C1 segment of cervical spinal cord (tissue), 14 donors: ENCODE measurements around the gene AFMID.

Source experiments
- DNase-seq, 14 donors: peaks; one replicate each; lab custom pipeline; 2025; lab: John Stamatoyannopoulos, UW

Gene AFMID

DNA sequence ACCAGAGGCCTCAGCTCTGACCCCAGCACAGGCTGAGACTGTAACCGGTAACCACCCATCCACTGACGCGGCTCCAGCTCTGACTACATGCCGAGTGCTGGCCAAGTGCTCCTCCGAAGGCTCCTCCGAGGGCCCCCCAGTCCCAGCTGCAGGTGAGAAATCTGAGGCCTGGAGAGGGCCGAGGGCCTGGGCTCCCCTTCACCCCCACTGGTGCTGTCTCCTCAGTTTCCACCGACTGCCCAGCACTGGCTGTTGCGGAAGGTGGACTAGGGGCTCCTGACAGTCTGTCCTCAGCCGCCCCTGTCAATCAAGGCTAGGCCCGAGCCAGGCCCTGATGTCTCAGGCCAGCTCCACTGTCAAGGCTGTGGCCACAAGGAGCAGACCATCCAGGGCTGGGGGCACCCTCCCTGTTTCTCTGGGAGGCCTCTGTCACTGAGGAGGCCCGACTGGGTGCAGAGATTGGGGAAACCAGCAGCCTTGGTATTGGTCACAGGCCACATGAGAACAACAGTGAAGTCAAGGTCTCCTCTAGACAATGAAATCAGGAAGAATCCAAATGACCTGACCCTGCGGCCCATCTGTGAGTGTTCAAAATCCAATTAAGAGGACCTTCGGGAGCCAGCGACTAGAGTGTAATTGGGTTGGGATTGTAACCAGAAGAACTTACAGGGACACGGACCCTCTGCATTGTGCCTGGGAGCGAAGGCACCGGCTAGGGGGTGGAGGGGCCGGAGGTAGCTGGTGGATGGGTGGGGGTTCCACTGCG is 49.4 kb downstream of the AFMID start:
- no peak for DNase-seq

DNA sequence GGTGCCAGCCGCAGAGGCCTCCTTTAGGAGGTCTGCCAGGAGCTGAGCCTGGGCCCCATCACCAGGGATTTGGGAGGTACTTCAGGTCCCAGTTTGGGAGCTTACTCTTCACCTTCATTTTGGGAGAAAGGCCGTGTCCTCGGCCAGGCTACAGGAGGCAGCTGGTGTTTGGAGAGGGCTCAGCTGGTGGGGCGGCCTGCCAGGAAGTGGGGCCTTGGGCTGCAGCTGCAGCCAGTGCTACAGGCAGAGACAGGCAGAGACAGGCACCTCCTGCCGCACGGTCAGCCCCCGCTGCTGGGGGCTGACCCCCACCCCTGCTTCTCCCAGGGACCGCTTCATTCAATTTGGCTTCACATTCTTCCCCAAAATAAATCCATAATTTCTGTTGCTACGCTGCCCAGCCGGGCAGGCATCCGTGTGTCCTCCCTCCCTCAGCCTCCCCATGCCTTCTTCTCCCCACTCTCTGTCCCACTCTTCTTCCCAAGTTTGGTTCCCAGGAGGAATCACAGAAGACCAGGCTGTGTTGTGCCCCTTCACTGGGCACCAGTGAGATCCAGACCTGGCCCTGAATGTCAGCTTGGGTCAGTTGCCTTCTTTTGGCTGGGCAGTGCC is 50.3 kb downstream of the AFMID start:
- DNase-seq = peak in 11 of 14 donors; percentile 45 to 83 (median 72)

DNA sequence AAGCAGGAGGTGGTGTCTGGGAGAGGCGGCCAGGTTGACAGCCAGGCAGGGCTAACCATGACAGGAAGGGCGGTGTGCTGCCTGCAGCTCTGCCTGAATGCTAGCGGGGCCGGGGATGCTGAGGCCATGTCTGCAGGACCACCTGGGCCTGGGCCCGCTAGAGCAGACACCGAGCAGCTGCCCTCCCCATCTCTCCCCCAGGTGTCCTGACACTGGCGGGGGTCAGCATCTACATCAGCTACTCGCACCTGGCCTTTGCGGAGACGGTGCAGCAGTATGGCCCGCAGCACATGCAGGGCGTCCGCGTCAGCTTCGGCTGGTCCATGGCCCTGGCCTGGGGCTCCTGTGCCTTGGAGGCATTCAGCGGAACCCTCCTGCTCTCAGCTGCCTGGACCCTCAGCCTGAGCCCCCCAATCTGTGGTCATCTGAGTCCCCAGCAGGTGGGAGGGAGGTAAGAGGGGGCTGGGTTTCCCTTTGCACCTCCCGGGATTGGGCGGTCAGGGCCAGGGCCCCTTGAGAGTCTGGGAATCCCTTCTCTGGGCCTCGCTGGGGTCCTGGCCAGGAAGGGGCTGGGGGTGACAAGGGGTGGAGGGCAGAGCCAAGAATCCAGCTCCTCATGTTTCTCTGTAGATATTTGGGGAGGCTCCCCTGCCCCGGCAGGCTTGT is 51.8 kb downstream of the AFMID start:
- DNase-seq = no peak

DNA sequence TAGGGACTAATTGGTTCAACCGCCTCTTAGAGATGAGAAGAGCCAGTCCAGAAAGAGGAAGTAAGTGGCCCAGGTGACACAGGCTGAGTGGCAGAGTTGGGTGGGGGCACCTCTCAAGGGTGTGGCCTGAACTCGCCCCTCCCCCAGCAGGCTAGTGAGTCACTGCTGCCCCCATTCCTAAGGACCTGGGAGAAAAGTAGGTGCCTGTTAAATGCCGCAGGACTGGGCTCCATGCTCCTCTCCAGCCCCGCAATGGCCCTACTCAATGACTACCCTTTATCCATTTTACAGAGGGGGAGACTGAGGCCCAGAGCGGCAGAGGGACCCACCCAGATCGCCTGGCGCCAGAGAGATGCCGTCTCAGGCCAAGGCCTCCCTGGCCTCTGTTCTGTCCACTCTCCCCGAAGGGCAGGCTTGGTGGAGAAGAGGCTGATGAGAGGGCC is 52.3 kb downstream of the AFMID start:
- no peak for DNase-seq

DNA sequence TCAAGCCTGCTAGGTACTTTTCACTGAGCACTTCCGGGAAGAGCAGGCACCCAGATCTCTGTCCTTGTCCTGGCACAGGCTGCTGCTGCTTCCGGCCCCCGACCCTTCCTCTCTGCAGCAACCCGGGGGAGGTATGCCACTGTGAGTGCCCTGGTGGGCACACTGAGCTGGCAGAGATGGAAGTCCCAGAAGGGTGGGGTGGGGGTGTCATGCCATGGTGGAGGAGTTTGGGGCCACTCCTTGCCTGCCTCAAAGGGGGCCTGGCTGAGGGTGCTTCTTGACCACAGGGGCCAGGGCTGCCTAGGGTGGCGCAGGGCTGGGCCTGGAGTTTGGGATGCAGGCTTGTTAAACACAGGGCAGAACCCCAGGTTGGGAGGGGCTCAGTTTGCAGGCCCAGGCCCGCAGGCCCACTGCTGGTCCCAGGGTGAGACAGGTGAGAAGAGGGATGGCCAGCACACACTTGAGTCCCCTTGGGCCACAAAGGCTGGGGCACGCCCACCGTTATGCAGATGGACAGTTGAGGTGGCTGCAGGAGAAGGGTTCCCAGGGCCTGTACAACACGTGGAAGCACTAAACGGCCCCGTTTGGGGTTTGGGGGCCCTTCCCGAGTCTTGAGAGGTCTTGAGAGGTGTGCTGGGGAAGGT is 53.0 kb downstream of the AFMID start:
- DNase-seq = no peak

DNA sequence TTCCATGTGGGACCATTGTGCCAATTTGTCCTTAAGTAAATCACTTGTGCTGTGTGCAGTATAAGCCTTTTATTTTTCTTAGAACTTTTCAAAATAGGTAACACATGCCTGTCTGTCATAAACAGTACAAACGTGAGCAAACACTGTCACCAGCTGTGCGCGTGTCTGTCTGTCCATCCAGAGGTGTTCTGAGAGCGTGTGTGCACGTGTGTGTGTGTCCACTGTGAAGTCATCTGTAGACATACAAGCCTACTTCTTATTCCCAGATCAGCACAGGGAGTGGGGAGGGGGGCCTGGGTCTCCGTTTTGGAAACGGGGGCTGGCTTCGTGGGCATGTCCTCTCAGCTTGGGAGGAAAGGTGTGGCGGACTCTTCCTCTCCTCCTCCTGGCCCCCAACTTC is 53.7 kb downstream of the AFMID start:
- peak in 1 of 14 donors; percentile 54 for DNase-seq

DNA sequence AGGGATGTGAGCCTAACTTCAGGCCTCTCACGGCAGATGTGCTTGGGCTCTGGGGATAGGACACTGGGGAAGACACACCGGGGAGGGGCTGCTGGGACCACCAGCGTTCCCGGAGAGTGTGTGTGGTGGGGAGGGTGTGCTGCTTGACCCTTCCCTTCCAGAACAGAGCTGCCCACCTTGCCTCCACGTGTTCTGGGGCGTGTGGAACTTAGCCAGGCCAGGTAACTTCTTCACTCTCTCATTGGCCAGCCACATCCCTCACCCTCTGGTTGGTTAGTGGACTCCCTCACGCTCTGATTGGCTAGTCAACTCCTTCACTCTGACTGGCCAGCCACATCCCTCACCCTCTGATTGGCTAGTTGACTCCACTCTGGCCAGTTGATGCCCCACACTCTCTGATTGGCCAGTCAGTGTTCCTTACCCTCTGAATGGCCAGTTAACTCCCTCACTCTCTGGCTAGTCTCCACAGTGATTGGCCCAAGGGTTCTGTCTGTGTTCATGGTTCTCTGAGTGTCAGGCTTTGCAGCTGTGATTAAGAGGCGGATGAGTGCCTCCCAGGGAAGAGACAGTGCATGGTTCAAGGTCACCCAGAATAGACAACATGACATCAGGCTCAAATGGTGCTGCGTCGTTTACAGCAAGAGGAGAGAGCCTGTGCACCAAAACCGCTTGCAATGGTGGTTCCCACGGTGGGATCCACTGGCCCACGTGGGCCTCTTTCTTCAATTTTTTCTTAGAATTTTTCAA is 54.3 kb downstream of the AFMID start:
- DNase-seq = peak in 12 of 14 donors; percentile 19 to 85 (median 62)

DNA sequence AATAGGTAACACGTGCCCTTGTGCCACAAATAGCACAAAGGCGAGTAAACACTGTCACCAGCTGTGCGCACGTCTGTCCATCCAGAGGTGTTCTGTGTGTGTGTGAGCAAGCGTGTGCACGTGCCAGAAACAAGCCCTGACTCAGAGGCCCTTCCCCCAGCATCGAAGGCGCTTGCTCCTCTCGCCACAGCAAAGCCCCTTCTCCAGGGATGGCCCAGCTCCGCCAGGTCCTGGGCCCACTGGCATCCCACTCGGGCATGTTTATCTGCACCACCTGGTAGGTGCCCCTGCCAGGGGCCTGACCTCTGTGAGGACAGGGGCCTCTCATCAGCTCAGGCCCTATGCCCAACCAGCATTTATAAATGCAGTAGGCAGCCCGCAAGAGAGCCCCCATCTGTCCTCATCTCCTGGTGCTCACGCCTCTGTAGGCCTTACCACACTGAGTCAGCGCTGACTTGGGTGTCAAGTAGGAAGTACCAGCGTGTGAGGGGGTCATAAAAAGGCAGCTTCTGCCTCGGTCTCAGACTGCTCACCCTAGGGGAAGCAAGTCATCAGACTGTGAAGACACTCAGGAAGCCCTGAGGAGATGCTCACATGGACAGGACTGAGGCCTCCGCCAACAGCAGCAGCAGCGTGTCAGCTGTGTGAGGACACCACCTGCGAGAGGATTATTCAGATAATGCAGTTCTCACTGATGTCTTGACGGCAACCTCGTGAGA is 55.0 kb downstream of the AFMID start:
- peak in 3 of 14 donors; percentile 46 to 62 (median 53) for DNase-seq

DNA sequence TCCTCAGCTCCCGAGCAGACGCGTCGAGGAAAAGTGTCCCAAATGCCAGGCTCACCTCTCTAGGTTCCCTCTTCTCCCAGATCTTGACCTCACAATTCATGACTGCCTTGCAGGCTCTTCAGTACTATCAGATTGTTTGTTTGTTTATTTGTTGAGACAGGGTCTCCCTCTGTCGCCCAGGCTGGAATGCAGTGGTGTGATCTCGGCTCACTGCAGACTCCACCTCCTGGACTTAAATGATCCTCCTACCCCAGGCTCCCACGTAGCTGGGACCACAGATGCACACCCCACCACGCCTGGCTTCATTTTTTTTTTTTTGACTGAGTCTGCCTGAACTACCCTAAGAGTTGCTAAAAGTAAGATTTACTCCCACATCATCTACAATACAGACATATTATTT is 60.1 kb downstream of the AFMID start:
- no peak for DNase-seq

DNA sequence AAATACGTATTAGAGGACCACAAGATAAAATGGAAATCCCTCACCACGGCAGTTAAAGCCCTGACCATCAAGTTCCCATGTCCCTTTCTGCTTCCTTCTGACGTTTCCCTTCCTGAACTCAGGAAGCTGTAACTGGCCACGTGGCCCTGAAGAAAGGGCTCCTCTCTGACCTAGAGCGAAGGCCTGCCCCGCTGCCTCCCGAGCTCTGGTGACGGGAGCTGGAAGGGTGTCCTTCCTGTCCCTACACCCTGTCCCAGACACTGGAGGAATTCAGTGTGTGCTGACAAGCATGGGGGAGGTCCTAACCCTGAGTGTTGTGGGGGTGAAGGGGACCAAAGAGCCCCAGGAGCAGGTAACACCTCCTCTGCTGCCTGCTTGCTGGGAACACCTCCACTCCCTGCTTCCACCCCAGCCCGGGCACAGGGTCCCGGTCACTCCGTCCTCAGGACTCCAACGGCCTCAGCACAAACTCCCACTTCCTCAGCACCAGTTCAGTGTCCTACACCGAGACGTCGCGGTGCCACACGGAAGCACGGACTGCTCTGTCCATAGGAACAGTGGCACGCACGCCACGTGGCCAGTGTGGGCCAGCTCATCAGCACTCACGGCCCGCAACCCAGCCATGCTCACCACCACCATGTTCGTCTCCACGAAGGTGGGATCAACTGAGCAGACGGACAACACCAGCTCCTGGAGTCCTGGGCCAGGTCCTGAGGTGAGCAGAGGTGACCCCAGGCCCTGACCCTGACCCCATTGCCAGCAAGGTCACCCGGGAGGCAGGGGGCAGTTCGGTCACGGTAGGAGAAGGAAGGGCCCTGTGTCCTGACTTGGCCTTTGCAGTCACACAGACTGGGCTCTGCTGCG is 61.1 kb downstream of the AFMID start:
- peak in 2 of 14 donors; percentile 31 to 33 for DNase-seq

DNA sequence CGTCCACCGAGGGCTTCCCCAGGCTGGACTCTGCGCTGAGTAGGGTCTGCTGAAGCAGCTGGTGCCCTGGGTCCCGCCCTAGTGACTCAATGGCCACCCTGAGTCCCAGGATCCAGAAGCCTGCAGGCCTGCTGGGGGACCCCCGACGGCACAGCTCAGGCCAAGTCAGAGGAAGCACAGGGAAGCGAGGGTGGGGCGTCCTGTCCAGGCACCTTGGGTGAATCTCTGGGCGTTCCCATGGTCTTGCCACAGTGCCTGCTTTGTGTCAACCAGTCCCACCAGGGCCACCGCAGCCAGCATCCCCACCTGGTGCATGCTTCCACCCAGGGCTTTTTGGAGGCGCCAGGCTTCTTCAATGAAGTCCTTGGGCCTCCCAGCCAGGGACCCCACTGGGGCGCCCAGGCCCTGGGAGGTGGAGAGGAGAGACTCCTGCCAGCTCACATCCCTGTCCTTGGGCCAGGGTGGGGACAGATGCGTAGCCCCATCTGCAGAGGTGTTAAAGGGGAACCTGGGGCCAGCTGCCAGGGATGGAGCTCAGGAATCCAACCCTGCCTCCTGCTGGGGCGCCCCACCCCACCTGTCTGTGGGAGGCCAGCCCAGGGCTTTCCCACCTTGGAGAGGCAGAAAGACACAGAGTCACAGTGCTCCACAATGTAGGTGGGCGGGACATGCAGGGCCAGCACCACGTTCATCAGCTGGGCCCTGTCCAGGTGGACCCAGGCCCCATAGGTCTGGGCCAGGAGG is 62.1 kb downstream of the AFMID start:
- peak in 1 of 14 donors; percentile 16 for DNase-seq

DNA sequence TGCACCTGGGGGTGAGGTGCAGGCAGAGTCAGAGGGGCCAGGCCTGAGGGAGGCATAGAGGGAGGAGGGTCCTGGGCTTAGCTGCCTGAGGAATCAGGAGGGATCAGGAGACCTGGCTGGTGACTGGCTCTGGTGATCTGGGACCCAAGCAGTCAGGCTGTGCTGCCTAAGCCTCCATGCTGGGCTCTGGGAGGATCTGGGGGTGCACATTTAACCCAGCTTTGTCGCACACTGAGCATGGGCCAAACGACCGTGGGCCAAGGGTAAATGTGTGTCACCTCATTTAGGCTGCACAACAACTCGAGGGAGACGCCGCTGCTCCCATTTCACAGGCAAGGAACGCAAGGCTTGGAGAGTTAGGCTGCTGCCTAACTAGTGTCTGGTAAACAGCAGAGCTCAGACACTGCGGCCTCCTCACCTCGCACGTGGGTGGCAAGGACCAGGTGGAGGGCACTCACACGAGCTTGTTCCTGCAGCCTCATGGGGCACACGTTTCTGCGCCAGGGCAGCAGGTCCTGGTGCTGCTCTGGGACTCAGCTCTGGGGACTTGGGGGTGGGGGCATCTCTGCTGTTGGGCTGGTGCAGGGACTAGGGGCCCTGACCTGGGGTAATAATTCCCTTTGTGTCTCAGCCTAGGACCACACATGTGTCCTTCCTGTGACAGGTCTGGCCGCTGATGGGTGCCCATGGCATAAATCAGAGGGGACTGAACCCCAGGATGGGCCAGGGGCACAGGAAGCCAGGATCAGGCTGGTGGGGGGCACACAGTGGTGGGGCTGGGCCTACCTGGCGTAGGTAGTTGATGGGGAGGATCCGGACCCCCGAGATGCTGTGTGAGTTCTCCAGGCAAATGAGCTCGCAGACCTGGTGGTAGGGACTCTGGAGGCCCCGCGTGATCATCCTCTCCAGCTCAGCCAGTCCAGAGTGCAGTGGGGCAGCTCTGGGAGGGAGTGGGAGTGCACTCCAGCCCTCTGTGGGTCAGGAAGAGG is 63.0 kb downstream of the AFMID start:
- peak in 1 of 14 donors; percentile 30 for DNase-seq

DNA sequence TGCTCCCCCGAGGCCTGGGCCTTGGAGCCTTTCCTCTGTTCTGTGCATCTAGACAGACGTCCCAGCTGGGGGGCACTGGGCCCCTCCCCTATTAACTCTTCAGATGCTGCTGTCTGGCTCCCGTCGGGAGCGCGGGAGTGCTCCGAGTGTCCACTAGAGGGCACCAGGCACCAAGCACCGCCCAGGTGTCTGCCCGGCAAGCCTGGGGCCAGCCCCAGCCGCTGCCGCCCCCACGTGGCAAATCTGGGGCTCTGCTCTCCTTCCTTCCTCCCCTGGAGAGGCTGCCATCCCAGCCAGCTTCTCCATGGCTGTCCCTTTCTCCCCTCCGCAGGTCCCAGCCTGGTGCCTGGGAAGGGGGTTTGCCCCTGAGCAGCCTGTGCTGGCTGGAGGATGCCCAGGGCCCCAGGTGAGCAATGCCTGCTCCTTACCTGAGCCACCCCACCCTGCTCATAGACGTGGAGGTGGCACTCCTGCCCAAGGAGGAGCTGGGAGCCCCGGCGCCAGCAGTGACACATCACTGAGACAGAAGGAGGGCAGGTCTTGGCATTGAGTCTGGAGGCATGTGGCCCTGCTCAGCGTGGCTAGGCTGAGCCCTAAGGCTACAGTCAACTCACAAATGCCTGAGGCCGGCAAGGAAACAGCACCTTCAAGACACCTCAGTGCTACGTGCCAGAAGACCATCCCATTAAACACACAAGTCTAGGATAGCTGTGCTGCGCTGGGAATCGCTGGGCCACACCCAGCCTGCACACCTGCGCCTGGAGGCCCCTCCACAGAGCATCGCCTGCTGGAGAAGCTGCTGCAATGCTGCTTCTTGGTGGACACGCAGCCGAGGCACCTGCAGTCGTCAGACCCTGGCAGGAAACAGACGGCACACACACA is 64.0 kb downstream of the AFMID start:
- DNase-seq = peak in 13 of 14 donors; percentile 50 to 87 (median 72)

DNA sequence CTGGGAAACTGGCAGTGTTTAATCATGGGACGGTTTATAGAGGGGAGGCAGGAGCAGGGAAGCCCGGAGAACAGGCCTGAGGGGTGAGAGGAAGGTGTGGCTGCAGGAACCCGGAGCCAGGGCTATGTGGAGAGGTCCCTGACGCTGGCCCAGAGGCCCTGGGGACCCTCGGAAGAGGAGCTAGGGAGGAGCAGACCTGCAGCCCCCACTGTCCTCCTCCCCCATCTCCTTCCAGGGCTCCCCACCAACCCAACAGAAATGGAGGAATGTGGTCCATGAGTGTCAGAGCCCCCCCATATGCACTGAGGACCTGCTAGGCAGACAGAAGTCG is 64.6 kb downstream of the AFMID start:
- no peak for DNase-seq

DNA sequence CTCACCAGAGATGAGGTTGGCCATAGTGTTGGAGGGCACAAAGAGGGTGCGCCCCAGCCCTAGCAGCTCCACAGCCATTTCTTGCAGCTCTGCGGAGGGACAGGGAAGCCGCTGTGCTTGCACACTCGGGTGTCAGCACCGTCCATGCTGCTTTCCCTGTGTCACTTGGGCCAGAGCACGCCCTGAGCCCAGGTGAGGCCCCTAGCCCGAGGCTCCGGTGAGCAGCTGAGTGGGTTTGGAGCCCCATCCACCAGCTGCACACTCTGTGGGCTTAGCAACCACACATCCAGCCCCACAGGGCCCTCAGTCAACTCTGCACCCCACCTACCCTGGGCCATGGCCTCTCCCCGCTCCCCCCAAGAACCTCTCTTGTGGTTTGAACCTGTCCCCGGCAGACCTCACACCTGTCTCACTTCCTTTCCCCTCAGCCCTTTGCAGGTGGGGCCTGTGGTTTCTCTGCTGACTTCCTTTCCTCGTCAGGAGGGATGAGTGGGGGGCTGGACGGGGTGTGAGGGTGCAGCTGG is 65.0 kb downstream of the AFMID start:
- no peak for DNase-seq
